Lower lobe of right lung (tissue), 2 donors: Measurements from ENCODE around the gene TCAP. TPM values are rescaled to one million over a fixed set of nuclear protein-coding genes. Genes with fewer than 3 reads are reported as not detected.

Source experiments
- ATAC-seq, 2 donors: fragments of 200-7000 bp; cut with Tn5 transposase; one replicate each; pipeline ENCODE4 v1.9.1; 2020 to 2022; ENCODE audit warnings: mild to moderate bottlenecking in 2 of 2, moderate library complexity in 2 of 2
- DNase-seq: peaks from one replicate; pipeline ENCODE4 v3.0.0-alpha.2; 2020
- H3K27ac ChIP-seq: fragments of 200-600 bp; one replicate; pipeline ENCODE4 v1.8.0; 2022
- H3K27me3 ChIP-seq: fragments of 200-600 bp; one replicate; pipeline ENCODE4 v1.8.0; 2022; ENCODE audit warnings: low read depth
- H3K36me3 ChIP-seq: fragments of 200-600 bp; one replicate; pipeline ENCODE4 v1.8.0; 2022; ENCODE audit warnings: mild to moderate bottlenecking
- H3K4me1 ChIP-seq: fragments of 200-600 bp; one replicate; pipeline ENCODE4 v1.8.0; 2022
- H3K4me3 ChIP-seq: fragments of 200-600 bp; one replicate; pipeline ENCODE4 v1.8.0; 2022; ENCODE audit warnings: mild to moderate bottlenecking
- H3K9me3 ChIP-seq: fragments of 200-600 bp; one replicate; pipeline ENCODE4 v1.8.0; 2022
- intact Hi-C: fragments of 100-400 bp; cut with DNase I; formaldehyde crosslinking; loops from one replicate; pipeline ENCODE4 v1.11.0; 2022
- total RNA-seq: library from RNA; stranded (reverse); fragmentation: NEBNext Ultra II Directional; extraction: Animal tissue kit (Norgen Biotek cat#: 25700); gene quantifications from one replicate; pipeline ENCODE4 v1.2.1, GENCODE V29; 2021
- TF ChIP-seq, protein P1 (sequence below): fragments of 200-600 bp; IDR thresholded peaks from one replicate; pipeline ENCODE4 v1.8.0; 2022; ENCODE audit warnings: antibody characterized with exemption, mild to moderate bottlenecking
- donor health status: DM: no; HTN: yes; CAD: no; lungs with severe emphysema.

Gene TCAP
- total RNA-seq, 1 donor from 2014 or later = 3.7 TPM

DNA sequence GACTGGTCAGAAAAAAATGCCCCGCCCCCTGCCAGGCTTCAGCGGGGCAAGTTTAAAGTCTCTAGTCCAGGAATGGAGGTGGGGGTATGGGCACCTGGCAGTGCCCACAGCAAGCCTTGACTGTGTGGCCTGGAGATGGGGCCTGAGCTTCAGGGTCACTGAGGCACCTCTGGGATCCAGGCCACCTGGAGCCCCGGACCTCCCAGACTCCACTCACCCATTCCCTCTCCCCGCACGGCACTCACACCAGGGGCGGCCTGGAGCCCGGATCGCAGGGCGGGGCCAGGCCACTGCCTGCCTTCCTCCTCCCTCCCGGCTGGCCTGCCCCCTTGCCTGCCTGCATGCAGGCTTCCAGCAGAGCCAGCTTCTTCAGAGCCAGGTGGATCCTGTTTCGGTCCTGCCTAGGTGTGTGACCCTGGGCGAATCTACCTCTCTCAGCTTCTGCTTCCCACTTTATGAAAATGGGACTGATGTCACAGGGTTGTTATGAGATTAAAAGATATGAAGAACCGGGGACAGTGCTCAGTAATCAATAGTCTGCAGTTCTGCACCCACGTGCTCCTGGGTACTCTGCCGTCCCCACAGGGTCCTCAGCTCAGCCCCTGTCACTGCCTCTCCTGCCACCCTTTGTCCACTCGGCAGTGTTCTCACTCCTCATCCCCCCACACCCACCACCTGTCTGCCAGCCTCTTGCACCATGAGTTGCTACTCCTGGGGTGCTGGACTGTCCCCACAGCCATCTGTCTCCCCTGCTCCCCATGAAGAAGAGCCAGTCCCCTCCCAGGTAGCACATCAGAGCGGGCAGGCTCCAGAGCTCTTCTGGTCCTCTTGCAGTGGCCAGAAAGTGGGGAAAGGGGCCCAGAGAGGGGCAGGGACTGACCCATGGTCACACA is 1.2 kb upstream of the TCAP start:
- intact Hi-C loops = no loop called here
- TF ChIP-seq, protein P1, sequence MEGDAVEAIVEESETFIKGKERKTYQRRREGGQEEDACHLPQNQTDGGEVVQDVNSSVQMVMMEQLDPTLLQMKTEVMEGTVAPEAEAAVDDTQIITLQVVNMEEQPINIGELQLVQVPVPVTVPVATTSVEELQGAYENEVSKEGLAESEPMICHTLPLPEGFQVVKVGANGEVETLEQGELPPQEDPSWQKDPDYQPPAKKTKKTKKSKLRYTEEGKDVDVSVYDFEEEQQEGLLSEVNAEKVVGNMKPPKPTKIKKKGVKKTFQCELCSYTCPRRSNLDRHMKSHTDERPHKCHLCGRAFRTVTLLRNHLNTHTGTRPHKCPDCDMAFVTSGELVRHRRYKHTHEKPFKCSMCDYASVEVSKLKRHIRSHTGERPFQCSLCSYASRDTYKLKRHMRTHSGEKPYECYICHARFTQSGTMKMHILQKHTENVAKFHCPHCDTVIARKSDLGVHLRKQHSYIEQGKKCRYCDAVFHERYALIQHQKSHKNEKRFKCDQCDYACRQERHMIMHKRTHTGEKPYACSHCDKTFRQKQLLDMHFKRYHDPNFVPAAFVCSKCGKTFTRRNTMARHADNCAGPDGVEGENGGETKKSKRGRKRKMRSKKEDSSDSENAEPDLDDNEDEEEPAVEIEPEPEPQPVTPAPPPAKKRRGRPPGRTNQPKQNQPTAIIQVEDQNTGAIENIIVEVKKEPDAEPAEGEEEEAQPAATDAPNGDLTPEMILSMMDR = no peak
- peaks cover 42% of the 10 kb centered on the region for H3K36me3 ChIP-seq
- peak overlapping the region; percentile 49 for H3K27ac ChIP-seq
- H3K4me3 ChIP-seq = no peak overlapping the region
- DNase-seq = no peak
- peaks cover 86% of the 10 kb centered on the region for H3K4me1 ChIP-seq
- H3K9me3 ChIP-seq = no peaks in the 10 kb centered on the region
- H3K27me3 ChIP-seq = peaks cover 30% of the 10 kb centered on the region
- peak; percentile 6 to 9 for ATAC-seq

- H3K36me3 ChIP-seq = peaks cover 24% of the 10 kb centered on the region
- peaks cover 73% of the 10 kb centered on the region for H3K4me1 ChIP-seq
- intact Hi-C loops = no loop called here
- no peak overlapping the region for H3K4me3 ChIP-seq
- DNase-seq = no peak
- H3K27me3 ChIP-seq = peaks cover 45% of the 10 kb centered on the region
- TF ChIP-seq, protein P1 = no peak
- H3K27ac ChIP-seq = peak overlapping the region; percentile 31
- no peaks in the 10 kb centered on the region for H3K9me3 ChIP-seq
- ATAC-seq = no peak
These were observed 584 bp downstream of the TCAP start for GRCh38 chr17:39665642-39666224.

GRCh38 chr17:39666231-39666600 is 1.1 kb downstream of the TCAP start:
- peaks cover 45% of the 10 kb centered on the region for H3K27me3 ChIP-seq
- DNase-seq (no peak), ATAC-seq (no peak)
- H3K4me3 ChIP-seq = no peak overlapping the region
- TF ChIP-seq, protein P1 = no peak
- H3K27ac ChIP-seq = no peak overlapping the region
- intact Hi-C loops = no loop called here
- peaks cover 19% of the 10 kb centered on the region for H3K36me3 ChIP-seq
- peaks cover 72% of the 10 kb centered on the region for H3K4me1 ChIP-seq
- H3K9me3 ChIP-seq = no peaks in the 10 kb centered on the region

DNA sequence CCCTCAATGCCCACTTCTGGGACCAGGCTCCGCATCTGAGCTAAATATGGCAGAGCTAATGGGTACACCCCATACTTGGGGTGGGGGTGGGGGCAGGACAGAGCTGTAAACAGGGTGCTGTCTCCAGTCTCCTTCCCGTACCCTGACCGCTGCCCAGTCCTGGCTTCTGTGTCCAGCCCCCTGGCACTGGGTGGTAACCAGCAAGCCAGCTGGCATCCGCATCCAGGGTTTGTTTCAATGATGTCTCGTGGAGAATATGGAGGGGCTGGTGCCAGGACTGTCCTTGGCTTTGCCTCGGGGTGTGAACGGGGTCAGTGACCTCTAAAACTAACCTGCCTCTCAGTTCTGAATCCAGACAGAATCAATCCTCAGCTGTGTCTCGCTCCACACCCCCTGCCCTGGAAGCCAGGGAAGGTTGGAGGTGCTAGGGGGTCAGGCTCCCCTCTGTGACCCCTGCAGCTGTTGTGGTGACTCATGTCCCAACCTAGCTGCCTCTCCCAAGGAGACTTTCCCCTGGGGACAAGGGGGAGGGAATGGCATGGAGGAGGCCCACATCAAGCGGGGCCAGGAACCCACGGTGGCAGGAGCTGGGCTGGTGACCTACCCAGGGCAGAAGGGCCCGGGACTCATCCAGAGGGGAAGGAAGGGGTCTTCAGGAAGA is 1.6 kb downstream of the TCAP start:
- DNase-seq (no peak), ATAC-seq (no peak)
- peaks cover 45% of the 10 kb centered on the region for H3K27me3 ChIP-seq
- H3K9me3 ChIP-seq = no peaks in the 10 kb centered on the region
- H3K4me1 ChIP-seq = peaks cover 67% of the 10 kb centered on the region
- peak overlapping the region; percentile 54 for H3K27ac ChIP-seq
- peaks cover 14% of the 10 kb centered on the region for H3K36me3 ChIP-seq
- H3K4me3 ChIP-seq = peak overlapping the region; percentile 54
- TF ChIP-seq, protein P1 = no peak
- intact Hi-C loops = no loop called here

DNA sequence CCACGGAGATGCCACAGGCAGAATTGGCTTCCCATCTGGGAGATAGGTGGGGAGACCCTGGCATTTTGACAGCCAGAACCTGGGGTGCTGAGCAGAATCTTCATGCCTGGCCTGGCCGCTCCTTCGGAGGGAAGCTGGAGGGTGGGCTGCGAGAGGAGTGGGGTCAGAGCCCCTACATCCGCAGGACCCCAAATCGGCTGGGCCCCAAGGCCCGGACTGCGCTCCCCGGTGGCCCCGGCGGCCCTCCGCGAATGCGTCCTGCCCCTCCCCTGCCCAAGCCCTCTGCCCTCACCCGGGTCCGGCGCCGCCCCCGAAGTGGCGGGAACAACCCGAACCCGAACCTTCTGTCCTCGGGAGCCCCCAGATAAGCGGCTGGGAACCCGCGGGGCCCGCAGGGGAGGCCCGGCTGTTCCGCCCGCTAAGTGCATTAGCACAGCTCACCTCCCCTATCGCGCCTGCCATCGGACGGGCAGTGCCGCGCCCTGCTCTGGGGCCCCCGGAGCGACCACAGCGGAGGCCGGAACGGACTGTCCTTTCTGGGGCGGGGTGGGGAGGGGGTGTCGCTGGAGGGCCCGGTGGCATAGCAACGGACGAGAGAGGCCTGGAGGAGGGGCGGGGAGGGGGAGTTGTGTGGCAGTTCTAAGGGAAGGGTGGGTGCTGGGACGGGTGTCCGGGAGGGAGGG is 2.3 kb downstream of the TCAP start:
- DNase-seq (no peak), ATAC-seq (peak; percentile 43 to 58)
- Histone ChIP-seq H3K27ac (peak overlapping the region; percentile 56), H3K4me3 (peak overlapping the region; percentile 54), H3K9me3 (no peaks in the 10 kb centered on the region), H3K27me3 (peaks cover 45% of the 10 kb centered on the region), H3K36me3 (peaks cover 7% of the 10 kb centered on the region), H3K4me1 (peaks cover 60% of the 10 kb centered on the region)
- intact Hi-C loops = no loop called here
- TF ChIP-seq, protein P1 = no peak
